K562 (cell line): Measurements from ENCODE around the gene MYO6. TPM values are rescaled to one million over a fixed set of nuclear protein-coding genes. Genes with fewer than 3 reads are reported as not detected.

ENCODE experiments used
- ATF6 ChIP-seq: sonication (generic); formaldehyde crosslinking; IDR thresholded peaks from 2 replicates; pipeline ENCODE4 v1.4.0; 2020; ENCODE audit warnings: mild to moderate bottlenecking, missing genetic modification reagents
- BMI1 ChIP-seq: fragments of 150-350 bp; IDR thresholded peaks from 2 replicates; pipeline ENCODE4 v1.6.1; 2014; ENCODE audit warnings: low read length
- FOXA3 ChIP-seq, 2 experiments: fragments of 450-650 bp in 1 of 2; sonication (generic) in 1 of 2; formaldehyde crosslinking; IDR thresholded peaks in 1 of 2; conservative IDR thresholded peaks in 1 of 2; 2 replicates each; pipeline versions ENCODE4 v1.4.0 to v1.8.0; 2020 to 2022; ENCODE audit warnings: mild to moderate bottlenecking in 2 of 2, missing genetic modification reagents in 1 of 2
- HDAC2 ChIP-seq: fragments of 450-650 bp; IDR thresholded peaks from 2 replicates; pipeline ENCODE4 v1.6.1; 2016; ENCODE audit warnings: mild to moderate bottlenecking
- HNRNPL ChIP-seq: fragments of 200-400 bp; formaldehyde crosslinking; IDR thresholded peaks from 2 replicates; pipeline ENCODE4 v1.6.1; 2017; ENCODE audit warnings: low read depth, mild to moderate bottlenecking, low read length
- NFIX ChIP-seq: fragments of 250-450 bp; sonication (Bioruptor Pico); IDR thresholded peaks from 2 replicates; pipeline ENCODE4 v1.4.0; 2020; ENCODE audit warnings: low read depth, mild to moderate bottlenecking, moderate library complexity
- RREB1 ChIP-seq: fragments of 250-450 bp; sonication (Bioruptor Pico); IDR thresholded peaks from 2 replicates; pipeline ENCODE4 v1.4.0; 2020
- SETDB1 ChIP-seq: IDR thresholded peaks from one replicate; pipeline ENCODE4 v1.6.1; 2012; ENCODE audit warnings: low read length, control low read depth, inconsistent platforms
- TRIM24 ChIP-seq, 2 experiments: fragments of 450-650 bp; IDR thresholded peaks; 2 replicates each; pipeline ENCODE4 v1.6.1; 2016
- ZNF445 ChIP-seq: fragments of 250-450 bp; sonication (Bioruptor Pico); IDR thresholded peaks from 2 replicates; pipeline ENCODE4 v1.4.0; 2020; ENCODE audit warnings: low read depth, mild to moderate bottlenecking, moderate library complexity
- ZNF518B ChIP-seq: fragments of 250-450 bp; sonication (Bioruptor Pico); IDR thresholded peaks from 2 replicates; pipeline ENCODE4 v1.5.0; 2021; ENCODE audit warnings: mild to moderate bottlenecking, moderate library complexity
- polyA plus RNA-seq, 8 experiments: library from polyadenylated mRNA; depleted of rRNA in 4 of 8; stranded (reverse) in 5 of 8; unstranded in 3 of 8; fragments of >200 nt; fragmentation: Nextera tagmentation in 2 of 8; fragmentation: Illumina TruSeq in 1 of 8; extraction: Ambion mirVana in 2 of 8; extraction: Trizol in 1 of 8; gene quantifications; 2 replicates each; pipeline versions ENCODE4 v1.2.1 to v1.2.3, GENCODE V29; 2011 to 2014; ENCODE audit warnings: inconsistent platforms in 1 of 8, missing spikeins in 1 of 8
- total RNA-seq, 7 experiments: library from RNA; depleted of rRNA in 6 of 7; stranded (reverse); fragments of >200 nt in 6 of 7; fragmentation: Illumina TruSeq in 2 of 7; extraction: Trizol in 2 of 7; gene quantifications; 2 replicates each; pipeline versions ENCODE4 v1.2.1 to v1.2.3, GENCODE V29; 2011 to 2021; ENCODE audit warnings: low replicate concordance in 1 of 7

The MYO6 gene
- total and polyA plus RNA-seq, 9 of the 15 experiments (the other 6 are each of a cell fraction or from before 2014, with no cell fraction given): 1.3 to 5.5 (median 2.7) TPM

- TF ChIP-seq ATF6 (CRISPR knock-in tag) (no peak), NFIX (CRISPR knock-in tag) (no peak), RREB1 (no peak), ZNF518B (CRISPR knock-in tag) (no peak), ZNF445 (CRISPR knock-in tag) (no peak), HNRNPL (no peak), FOXA3 (CRISPR knock-in tag; conservative IDR thresholded peaks at IDR 0.05 in 1 of 2, IDR thresholded peaks at IDR 0.05 in 1 of 2) (no peak), HDAC2 (no peak), BMI1 (no peak), TRIM24 (IDR thresholded peaks at IDR 0.05) (no peak), SETDB1 (no peak)
These were observed 125.2 kb downstream of the MYO6 start (continued) for GRCh38 chr6:75874224-75874623.
